Renal pelvis (tissue), 4 donors: ENCODE results near the gene FAM89A. TPM values are rescaled to one million over a fixed set of nuclear protein-coding genes. Genes with fewer than 3 reads are reported as not detected.
"Not testable (repeated sequence)": the region's sequence is repeated elsewhere in the genome, so short reads cannot be mapped to it uniquely, and the experiment has no call there.

Experiments
- DNase-seq: peaks from one replicate; pipeline ENCODE4 v3.0.0-alpha.2; 2013
- polyA plus RNA-seq, 3 donors: library from polyadenylated mRNA; unstranded; fragments of 120-200 nt; gene quantifications; one replicate each; pipeline ENCODE4 v1.2.1, GENCODE V29; 2013; ENCODE audit not compliant: insufficient read length in 3 of 3

FAM89A gene
- polyA plus RNA-seq, 3 donors, result 13.3 to 16.8 (median 16.0) TPM

DNA sequence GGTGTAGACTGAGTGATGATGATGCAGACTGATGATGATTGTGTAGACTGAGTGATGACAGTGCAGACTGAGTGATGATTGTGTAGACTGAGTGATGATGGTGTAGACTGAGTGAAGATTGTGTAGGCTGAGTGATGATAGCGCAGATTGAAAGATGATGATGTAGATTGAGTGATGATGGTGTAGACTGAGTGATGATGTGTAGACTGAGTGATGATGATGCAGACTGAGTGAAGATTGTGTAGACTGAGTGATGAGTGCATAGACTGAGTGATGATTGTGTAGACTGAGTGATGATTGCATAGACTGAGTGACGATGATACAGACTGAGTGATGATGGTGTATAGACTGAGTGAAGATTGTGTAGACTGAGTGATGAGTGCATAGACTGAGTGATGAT is 28.7 kb downstream of the FAM89A start:
- DNase-seq, result no peak

- DNase-seq, result not testable (repeated sequence)
Observed at GRCh38 chr1:231007535-231007934, 32.5 kb downstream of the FAM89A start.

DNA sequence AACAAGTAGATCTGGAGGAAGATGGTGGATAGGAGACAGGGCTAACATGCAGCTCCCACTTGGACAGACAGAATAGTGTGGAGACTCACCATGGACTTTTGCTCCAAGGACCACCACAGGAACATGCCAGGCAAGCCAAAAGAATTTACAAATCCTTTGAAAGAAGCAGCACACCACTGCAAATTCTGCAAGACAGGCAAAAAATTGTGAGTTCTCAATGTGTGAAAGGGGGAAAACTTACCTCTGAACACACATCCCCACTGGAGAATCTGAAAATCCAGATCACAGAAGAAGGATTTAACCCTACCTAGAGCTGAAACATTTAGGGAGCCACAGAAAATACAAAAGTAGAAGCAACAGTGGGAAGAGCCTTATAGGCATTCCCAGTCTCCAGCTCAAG is 38.2 kb downstream of the FAM89A start:
- no peak for DNase-seq

DNA sequence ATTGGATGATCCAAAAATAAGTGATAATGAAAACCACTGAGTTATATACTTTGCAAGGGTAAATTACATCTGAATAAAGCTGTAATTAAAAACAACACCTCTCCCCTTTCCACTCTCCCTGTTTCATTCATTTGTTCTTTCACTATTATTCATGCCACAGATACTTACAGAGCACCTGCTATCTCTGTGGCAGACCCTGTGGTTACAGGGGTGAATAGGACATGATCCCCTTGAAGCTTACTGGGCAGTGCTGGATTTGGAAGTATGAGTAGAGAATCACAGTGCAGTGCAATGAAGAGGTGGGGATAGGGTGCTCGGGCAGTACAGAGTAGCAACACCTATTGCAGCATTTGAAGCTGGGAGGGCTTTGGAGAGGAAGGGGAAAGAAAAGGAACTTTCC is 39.4 kb downstream of the FAM89A start:
- no peak for DNase-seq

GRCh38 chr1:231000201-231000600 is 39.9 kb downstream of the FAM89A start:
- no peak for DNase-seq

DNA sequence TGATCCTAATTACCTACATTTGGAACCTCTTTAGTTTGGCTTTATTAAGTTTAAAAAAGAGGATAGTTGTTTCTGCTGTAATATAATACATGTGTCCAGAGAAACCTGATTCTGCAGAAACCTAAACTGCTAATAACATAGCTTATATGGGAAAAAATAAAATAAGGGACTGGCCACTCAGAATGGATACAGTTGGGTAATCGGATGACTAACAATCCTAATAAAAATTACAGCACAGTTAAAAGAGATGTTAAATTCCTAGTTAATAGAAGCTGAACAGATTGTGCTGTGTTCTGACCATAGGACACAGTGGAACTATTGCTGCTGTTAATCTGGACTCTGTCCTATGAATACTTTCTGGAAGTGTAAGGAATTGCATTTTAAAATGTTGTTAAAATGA is 45.2 kb downstream of the FAM89A start:
- no peak for DNase-seq

DNA sequence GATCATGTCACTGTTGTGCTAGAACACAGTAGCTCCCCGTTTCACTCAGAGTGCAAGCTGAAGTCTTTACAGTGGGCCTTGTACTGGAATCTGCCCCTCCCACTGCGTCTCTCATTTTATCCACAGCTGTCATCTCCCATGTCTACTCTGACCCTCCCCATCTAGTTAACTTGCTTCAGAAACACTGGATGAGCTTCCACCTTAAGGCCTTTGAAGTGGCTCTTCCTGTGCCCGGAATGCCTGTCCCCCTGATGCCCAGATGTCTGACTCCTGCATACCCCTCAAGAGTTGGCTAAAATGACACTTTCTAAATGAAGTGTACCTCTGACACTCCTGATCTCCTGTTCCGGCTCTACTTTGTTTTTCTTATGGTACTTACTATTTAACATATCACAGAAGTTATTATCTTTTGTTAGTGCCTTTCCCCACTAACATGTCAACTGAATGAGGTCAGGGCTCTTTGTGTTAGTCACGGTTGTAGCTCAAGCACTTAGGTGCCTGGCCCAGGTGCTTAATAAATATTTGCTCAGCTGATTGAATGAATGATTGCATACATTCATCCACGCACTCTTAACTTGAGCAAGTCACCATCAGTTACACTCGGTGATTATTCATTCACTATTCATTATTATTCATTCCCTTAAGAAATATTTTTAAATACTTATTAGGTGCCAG is 47.8 kb downstream of the FAM89A start:
- DNase-seq, result no peak

DNA sequence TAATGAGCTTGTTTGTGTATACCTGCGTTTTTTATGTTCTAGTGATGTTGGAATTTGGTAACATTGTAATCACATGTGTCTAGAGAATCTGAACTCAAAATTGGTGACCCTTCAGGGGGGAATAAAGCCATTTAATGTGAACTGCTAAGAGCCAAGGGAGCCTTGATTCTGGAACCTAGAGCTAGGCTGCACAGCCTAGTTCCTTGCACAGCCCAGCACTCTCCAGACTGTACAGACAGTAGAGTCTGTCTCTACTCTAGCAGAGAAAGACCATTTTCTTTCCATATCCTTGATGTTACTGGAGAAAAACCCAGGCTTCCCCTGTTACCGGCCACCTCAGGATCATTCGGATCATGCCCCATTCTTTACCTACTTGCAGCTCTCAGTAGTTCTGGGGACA is 52.6 kb downstream of the FAM89A start:
- DNase-seq, result no peak

DNA sequence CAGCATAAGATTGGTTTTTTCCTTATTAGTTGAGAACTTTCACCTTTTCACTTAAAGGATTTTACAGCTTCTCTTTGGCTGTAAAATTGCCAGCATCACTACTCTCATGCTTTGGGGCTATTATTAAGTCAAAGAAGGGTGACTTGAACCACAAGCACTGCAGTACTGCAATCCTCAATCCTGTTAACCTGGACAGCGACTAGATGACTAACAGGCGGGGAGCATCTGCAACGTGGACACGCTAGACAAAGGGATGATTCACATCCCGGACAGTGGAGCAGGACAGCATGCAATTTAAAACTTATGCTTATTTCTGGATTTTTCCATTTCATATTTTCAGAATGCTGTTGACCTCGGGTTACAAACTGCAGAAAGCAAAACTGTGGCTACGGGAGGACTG is 53.1 kb downstream of the FAM89A start:
- DNase-seq, result no peak

DNA sequence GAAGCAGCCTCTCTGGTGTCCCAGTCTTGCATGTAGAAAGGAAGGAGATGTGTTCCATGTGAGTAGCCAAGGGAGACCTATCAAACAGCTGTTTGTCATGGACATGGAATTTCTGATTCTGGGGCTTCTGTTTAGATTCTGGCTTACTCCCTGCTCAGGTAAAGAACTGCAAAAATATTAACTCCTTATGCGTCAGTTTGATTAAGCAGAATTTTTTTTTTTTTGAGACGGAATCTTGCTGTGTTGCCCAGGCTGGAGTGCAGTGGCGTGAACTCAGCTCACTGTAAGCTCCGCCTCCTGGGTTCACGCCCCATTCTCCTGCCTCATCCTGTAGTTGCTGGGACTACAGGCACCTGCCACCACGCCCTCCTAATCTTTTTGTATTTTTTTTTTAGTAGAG is 54.3 kb downstream of the FAM89A start:
- DNase-seq, result no peak

DNA sequence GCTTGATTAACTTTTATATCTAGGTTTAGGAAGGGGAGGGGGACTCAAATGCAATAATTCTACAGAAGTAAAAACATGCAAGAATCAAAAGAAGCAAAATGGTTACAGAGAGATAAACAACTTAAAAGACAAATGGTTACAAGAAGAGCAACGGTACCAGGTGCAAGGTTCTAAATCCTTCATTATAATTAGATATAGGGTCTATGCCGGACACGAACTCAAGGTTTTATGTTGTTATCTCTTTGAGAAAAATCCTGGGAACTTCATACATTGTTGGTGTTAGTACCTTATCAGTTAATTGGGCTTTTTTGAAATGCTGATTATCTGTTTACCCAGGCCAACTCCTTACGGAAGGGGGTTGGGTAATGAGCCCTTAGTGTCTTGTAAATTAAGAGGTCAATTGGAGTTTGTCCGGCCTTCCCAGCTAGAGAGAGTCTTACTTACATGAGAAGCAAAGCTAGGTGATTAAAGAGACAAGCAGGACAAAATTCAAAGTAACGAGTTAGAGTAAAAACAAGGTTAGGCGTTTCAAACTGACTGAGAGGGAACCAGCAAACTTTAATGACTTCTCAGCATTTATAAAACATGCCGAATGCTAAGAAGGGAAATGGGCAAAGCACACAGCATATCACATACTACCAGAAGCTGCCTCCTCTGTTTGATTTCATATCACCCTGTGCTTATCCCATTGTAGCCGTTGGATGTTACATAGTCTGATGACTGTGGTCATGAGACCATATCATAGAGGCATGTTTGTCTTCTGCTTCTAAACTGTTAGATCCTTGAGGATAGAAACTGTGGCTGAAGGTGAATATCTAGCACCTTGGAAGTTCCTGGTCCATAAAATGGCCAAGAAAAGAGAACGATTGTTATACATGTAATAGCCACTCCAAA is 55.2 kb downstream of the FAM89A start:
- not testable (repeated sequence) for DNase-seq

GRCh38 chr1:230983811-230984210 is 56.2 kb downstream of the FAM89A start:
- DNase-seq, result no peak

DNA sequence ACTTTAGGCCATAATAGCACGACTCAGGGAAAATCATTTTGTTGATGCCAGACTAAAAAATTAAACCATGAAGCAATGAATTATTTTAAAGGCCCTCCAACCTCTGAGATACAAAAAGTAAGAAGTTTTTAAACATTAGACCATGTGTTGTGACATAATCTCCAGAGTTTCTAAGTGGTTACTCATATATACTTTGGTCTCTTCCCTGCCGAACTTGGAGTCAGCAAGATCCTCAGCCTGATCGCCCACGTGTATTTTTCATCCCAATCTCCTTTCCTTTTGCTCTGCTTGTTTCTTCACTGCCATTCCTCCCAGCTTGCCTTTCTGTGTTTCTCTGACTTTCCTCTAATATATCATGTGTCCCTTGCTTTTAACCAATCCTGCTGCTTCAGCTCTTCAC is 57.4 kb downstream of the FAM89A start:
- DNase-seq, result no peak

DNA sequence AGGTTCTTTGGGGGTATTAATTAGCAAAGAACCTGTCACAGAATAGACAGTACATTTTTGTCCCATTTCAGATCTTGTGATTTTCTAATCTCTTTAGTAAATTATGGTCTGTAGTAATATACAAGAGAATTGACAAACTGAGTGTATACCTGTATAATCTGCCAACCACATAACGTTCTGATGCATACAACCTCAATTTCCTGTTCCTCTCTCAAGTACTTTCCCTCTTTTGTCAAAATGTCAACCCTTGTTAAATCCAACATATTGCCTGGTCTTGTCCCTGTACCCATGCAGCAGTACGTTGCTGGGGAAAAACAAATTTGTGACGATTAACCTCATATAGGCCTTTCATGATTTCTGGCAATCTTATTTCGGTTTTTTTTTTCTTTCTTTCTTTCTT is 60.1 kb downstream of the FAM89A start:
- no peak for DNase-seq

DNA sequence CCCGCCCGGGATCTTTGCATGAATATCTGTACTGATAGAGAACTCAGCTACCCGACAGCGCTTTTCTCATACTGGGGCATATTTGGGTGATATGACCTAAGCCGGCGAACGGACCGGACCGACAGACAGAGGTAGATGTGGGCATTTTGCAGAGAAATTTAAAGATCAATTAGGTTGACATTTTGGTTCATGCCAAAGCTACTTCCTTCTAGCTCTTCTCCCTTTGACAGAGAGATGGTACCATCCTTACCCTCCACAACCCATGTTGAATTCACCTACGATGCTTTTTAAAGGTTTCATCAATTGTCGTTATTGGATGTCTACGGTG is 60.7 kb downstream of the FAM89A start:
- no peak for DNase-seq

DNA sequence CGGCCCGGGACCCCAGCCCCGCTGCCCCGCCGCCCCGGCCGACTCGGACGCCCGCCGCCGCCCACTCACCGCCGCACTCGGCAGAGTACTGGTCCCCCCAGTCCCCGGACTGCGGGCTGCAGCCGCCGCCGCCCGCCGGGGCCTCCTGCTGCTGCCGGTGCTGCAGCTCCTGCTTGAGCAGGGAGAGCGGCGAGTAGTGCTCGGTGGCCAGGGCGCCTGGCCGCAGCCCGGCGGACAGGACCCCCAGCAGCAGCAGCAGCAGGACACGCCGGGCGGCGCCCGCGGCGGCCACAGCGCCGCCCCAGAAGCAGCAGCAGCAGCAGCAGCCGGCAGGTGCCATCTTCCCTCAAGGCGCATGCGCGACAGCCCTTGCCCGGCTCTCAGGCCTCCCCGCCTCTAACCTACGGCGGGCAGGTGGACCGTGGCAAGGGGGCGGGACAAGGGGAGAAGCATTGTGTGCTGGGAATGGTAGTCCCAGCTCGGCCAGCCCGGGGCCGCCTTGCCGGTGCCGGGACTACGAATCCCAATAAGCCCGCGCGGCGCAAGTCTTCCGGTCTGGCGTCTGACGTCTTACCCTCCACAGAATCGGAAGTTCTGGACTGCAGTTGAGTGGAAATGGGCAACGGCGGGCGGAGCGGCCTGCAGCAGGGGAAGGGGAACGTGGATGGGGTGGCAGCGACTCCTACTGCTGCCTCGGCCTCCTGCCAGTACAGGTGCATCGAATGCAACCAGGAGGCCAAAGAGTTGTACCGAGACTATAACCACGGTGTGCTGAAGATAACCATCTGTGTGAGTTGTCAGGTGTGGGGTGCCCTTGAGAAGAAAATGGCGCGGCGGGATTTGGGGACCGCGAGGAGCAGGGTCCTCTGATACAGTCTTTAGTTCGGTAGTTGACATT is 61.3 kb downstream of the FAM89A start, which contains the start of the genes ARV1 and TTC13:
Gene ARV1 (plus strand): TSS at position 604 of the 898 bp plus-strand sequence. CDS start 12 bp downstream, at position 616.
Gene TTC13 (minus strand): TSS at position 371 of the 898 bp plus-strand sequence. CDS start 31 bp downstream, at position 340.
- peak; percentile 98 for DNase-seq

GRCh38 chr1:230977761-230978490 is 62.1 kb downstream of the FAM89A start:
- peak; percentile 17 for DNase-seq

DNA sequence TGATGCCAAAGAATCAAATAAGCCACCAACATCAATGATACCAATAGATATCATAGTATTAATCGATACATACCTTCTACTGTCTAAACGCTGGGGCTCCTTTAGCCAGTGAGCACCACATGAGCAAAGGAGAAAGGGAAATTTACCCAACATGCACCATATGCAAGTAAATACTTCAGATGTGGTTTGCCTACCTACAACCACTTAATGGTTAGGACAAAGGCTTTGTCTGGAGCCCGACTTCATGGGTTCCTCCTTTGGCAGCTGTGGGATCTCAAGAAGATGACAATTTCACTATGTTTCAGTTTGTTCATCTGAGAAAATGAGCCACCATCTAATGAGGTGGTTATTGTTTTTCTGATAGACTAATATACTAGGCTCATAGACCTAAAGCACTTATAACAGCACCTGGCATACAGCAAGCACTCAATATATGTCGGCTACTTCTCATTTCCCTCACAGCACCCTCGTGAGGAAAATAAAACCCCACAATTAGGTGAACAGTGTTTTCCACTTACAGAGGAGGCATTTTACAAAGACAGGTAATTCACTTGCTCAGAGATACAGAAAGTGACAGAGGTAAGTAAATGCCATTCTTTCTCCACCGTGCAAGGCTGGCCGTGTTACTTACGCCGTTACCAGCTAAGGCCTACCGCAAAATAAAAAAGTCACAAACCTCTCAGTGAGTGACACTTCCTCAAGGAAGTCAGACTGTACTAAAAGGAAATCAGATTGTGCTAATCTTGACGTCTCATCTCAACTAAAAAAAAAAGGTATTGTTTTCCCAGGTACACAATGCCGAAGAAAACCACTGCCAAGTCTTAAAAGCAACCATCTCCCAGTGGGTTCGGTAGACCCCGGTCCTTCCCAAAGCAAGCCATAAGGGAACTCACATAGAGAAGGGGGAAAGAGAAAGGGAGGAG is 63.0 kb downstream of the FAM89A start:
- no peak for DNase-seq

- DNase-seq, result no peak
Observed at GRCh38 chr1:230976360-230976759, 63.7 kb downstream of the FAM89A start.

DNA sequence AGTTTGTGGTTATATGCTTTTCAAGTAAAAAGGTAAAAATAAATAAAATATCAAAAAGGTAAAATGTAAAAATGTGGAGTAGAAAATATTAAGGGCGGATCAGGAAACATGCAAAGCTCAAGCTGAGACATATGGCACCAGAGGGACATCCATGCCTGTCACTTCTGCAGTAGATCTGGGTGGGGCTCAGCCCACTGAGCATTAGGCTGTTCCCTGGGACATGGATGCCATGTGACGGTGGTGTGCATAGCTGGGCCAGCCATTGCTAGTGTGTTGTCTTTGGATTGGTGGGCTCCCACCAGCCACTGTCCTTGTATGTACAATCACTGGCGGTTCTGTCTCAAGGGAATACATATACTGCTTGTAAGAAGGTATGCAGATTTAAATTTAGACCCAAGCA is 64.4 kb downstream of the FAM89A start:
- no peak for DNase-seq
